ENCODE measurements around the gene NEK7. TPM values are rescaled to one million over a fixed set of nuclear protein-coding genes. Genes with fewer than 3 reads are reported as not detected.

NEK7 gene
- total and polyA plus RNA-seq, 10 donors = 16.9 to 120 (median 73.2) TPM

DNA sequence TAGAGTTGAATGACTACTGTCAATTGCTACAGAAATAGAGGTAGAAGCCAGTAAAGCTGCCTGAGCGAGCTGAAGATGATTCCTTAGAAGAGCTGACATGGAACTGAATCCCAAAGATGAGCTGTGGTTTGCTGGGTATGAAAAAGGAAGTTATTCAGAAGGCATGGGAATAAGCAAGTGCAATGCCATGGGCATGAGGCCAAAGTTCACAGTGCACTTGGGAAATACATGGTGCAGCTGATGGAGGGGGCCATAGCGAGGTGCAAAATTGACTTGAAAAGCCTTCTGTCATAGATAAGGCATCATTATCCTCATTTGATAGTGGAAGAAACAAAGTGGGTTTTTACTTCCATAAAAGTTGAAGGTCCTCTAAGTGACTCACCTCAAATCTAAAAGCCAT lies 88.6 kb downstream of the NEK7 start:
- TF ChIP-seq POLR2A (IDR thresholded peaks at IDR 0.05) (no peak), POLR2AphosphoS5 (IDR thresholded peaks at IDR 0.05) (peak in 1 of 3 donors; percentile 8)
- H3K4me3 ChIP-seq = no peak overlapping the region
- no peak for DNase-seq
- no peak overlapping the region for H3K27ac ChIP-seq
- intact Hi-C loops (cut with DNase I; ENCODE audit: low total_unique reads) = no loop called here
- H3K36me3 ChIP-seq = peaks cover 0 to 14% (median 0%) of the 10 kb centered on the region in 6 donors
- H3K9me3 ChIP-seq = no peaks in the 10 kb centered on the region
- no peaks in the 10 kb centered on the region for H3K27me3 ChIP-seq (replicated peaks in 1 of 7)
- peaks cover 0 to 21% (median 0%) of the 10 kb centered on the region in 6 donors for H3K4me1 ChIP-seq
- 88 to 99% (median 96%) methylated on average over 2 of the region's 2 CpGs for WGBS, 5 donors

DNA sequence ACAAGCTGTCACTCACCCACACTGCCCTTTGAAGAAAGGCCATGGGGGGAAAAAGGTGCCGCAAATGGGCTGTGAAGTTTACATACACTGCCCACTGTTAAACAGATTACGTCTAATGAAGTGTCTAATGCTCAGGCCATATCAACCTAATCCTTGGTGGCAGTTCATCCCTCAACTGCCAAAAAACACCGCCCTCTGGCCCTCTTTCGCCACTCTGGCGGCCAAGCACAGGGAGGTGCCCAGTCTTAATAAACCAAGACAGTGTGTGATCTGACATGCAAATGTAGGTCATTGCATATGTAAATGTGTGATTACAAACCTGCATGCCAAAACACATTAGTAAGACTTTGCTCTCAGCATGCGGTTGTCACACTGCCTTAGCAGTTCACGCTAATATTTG lies 89.5 kb downstream of the NEK7 start:
- WGBS, 5 donors = 95 to 99% (median 97%) methylated on average over 7 of the region's 7 CpGs
- DNase-seq = no peak
- no peaks in the 10 kb centered on the region for H3K9me3 ChIP-seq
- no peaks in the 10 kb centered on the region for H3K27me3 ChIP-seq (replicated peaks in 1 of 7)
- no peak overlapping the region for H3K27ac ChIP-seq
- TF ChIP-seq, protein P1, sequence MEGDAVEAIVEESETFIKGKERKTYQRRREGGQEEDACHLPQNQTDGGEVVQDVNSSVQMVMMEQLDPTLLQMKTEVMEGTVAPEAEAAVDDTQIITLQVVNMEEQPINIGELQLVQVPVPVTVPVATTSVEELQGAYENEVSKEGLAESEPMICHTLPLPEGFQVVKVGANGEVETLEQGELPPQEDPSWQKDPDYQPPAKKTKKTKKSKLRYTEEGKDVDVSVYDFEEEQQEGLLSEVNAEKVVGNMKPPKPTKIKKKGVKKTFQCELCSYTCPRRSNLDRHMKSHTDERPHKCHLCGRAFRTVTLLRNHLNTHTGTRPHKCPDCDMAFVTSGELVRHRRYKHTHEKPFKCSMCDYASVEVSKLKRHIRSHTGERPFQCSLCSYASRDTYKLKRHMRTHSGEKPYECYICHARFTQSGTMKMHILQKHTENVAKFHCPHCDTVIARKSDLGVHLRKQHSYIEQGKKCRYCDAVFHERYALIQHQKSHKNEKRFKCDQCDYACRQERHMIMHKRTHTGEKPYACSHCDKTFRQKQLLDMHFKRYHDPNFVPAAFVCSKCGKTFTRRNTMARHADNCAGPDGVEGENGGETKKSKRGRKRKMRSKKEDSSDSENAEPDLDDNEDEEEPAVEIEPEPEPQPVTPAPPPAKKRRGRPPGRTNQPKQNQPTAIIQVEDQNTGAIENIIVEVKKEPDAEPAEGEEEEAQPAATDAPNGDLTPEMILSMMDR (IDR thresholded peaks at IDR 0.05 in 8 of 11, conservative IDR thresholded peaks at IDR 0.05 in 3 of 11) = no peak
- H3K36me3 ChIP-seq = peaks cover 0 to 14% (median 0%) of the 10 kb centered on the region in 6 donors
- H3K4me1 ChIP-seq = peaks cover 0 to 21% (median 0%) of the 10 kb centered on the region in 6 donors
- intact Hi-C loops (cut with DNase I; ENCODE audit: low total_unique reads) = no loop called here
- H3K4me3 ChIP-seq = no peak overlapping the region

DNA sequence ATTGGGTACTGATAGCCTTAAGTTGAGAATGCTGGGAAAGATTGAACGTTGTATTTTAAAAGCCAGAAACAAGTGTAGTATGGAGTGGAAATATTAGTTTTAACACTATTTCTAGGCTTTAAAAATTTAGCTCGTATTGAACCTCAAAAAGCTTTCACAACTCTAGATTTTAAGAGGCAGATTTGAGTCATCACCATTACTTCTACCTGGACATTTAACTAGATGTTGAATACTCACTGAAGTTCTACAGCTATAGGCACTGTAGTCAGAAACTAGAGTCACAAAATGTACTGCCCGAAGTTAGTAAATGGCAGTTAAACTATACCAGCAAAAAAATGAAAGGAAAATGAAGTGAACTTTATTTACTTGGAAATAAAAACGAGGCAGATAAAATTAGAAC lies 96.5 kb downstream of the NEK7 start:
- no peaks in the 10 kb centered on the region for H3K36me3 ChIP-seq
- H3K27ac ChIP-seq = peak overlapping the region in 1 of 8 donors; percentile 24
- no peak overlapping the region for H3K4me3 ChIP-seq
- WGBS, 5 donors = 64 to 71% (median 70%) methylated on average over 4 of the region's 4 CpGs
- no peak for TF ChIP-seq POLR2AphosphoS5 (IDR thresholded peaks at IDR 0.05)
- no peak for TF ChIP-seq POLR2A (IDR thresholded peaks at IDR 0.05)
- TF ChIP-seq, protein P1 (IDR thresholded peaks at IDR 0.05 in 8 of 11, conservative IDR thresholded peaks at IDR 0.05 in 3 of 11) = no peak
- no peaks in the 10 kb centered on the region for H3K9me3 ChIP-seq
- no peaks in the 10 kb centered on the region for H3K27me3 ChIP-seq (replicated peaks in 1 of 7)
- intact Hi-C loops (cut with DNase I; ENCODE audit: low total_unique reads) = no loop called here
- DNase-seq = no peak
- peaks cover 0 to 26% (median 13%) of the 10 kb centered on the region in 6 donors for H3K4me1 ChIP-seq

DNA sequence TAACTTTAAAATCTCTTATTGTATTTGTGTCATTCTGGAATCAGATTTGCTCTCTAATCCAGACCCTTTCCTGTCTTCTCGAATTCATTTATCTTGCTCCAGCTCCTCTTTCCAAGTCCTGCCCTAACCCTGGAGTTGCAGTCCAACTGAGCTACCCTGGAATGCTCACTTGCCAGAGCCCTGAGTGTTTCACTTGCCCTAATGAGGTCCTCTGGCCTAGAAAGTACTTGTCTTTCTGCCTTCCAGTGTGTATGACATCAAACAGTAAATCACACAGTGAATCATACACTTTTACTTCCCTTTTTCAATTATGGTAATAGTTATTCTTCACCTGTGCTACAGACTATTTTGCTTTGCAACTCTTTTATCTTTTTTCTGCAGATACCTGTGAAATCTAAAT lies 96.9 kb downstream of the NEK7 start:
- Histone ChIP-seq H3K4me3 (no peak overlapping the region), H3K9me3 (no peaks in the 10 kb centered on the region), H3K4me1 (peaks cover 0 to 31% (median 13%) of the 10 kb centered on the region in 6 donors), H3K27ac (peak overlapping the region in 1 of 8 donors; percentile 24), H3K27me3 (replicated peaks in 1 of 7) (no peaks in the 10 kb centered on the region), H3K36me3 (no peaks in the 10 kb centered on the region)
- no peak for TF ChIP-seq POLR2AphosphoS5 (IDR thresholded peaks at IDR 0.05)
- no peak for TF ChIP-seq POLR2A (IDR thresholded peaks at IDR 0.05)
- TF ChIP-seq, protein P1 (IDR thresholded peaks at IDR 0.05 in 8 of 11, conservative IDR thresholded peaks at IDR 0.05 in 3 of 11) = no peak
- DNase-seq = no peak
- intact Hi-C loops (cut with DNase I; ENCODE audit: low total_unique reads) = no loop called here
- 26 to 38% (median 29%) methylated on average over 1 of the region's 1 CpG for WGBS, 5 donors

DNA sequence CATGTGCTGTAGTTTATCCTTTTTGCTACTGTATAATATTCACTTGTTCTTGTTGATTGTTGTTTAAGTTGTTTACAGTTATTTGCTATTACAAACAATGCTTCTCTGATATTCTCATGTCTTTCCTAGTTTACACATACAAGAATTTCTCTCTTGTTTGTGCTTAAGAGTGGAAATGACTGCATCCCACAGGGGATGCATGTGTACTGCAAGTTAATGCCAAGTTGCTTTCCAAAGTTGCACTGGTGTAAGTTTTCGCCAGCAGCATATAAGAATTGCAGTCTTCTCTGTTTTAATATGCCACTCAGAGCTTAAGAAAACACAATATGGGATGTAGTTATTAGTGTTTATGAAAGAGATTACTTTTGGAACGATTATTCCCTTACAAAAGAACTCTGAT lies 97.7 kb downstream of the NEK7 start:
- Histone ChIP-seq H3K27me3 (replicated peaks in 1 of 7) (no peaks in the 10 kb centered on the region), H3K4me1 (peaks cover 0 to 39% (median 13%) of the 10 kb centered on the region in 6 donors), H3K27ac (no peak overlapping the region), H3K9me3 (no peaks in the 10 kb centered on the region), H3K4me3 (no peak overlapping the region), H3K36me3 (no peaks in the 10 kb centered on the region)
- WGBS, 5 donors = 77 to 96% (median 91%) methylated on average over 2 of the region's 2 CpGs
- no peak for DNase-seq
- intact Hi-C loops (cut with DNase I; ENCODE audit: low total_unique reads) = no loop called here
- TF ChIP-seq, protein P1 (IDR thresholded peaks at IDR 0.05 in 8 of 11, conservative IDR thresholded peaks at IDR 0.05 in 3 of 11) = no peak
- TF ChIP-seq POLR2AphosphoS5 (IDR thresholded peaks at IDR 0.05) = no peak
- no peak for TF ChIP-seq POLR2A (IDR thresholded peaks at IDR 0.05)

Measured in spleen (tissue), 11 donors.